Ascending aorta (tissue), 2 donors: Measurements from ENCODE around the gene OSGIN1. TPM values are rescaled to one million over a fixed set of nuclear protein-coding genes. Genes with fewer than 3 reads are reported as not detected.

Experiments
- DNase-seq, 2 donors: peaks; one replicate each; pipeline ENCODE4 v3.0.0-alpha.2; 2019; ENCODE audit warnings: low spot score in 2 of 2
- H3K27ac ChIP-seq, 2 donors: fragments of 200-600 bp; sonication (generic); one replicate each; pipeline ENCODE4 v1.5.1; 2016 to 2017; ENCODE audit warnings: mild to moderate bottlenecking in 1 of 2
- H3K27me3 ChIP-seq: fragments of 200-600 bp; sonication (generic); one replicate; pipeline ENCODE4 v1.5.1; 2017
- H3K36me3 ChIP-seq, 2 donors: fragments of 200-600 bp; sonication (generic); one replicate each; pipeline ENCODE4 v1.5.1; 2016
- H3K4me1 ChIP-seq, 2 donors: fragments of 200-600 bp; sonication (generic); one replicate each; pipeline ENCODE4 v1.5.1; 2016 to 2017; ENCODE audit warnings: mild to moderate bottlenecking in 1 of 2
- H3K4me3 ChIP-seq, 2 donors: fragments of 200-600 bp; sonication (generic); one replicate each; pipeline ENCODE4 v1.5.1; 2016 to 2017; ENCODE audit warnings: mild to moderate bottlenecking in 1 of 2
- H3K9me3 ChIP-seq, 2 donors: fragments of 200-600 bp; sonication (generic); one replicate each; pipeline ENCODE4 v1.5.1; 2016
- CTCF ChIP-seq, 3 experiments: fragments of 200-600 bp in 2 of 3; fragments of 450-650 bp in 1 of 3; sonication (generic) in 2 of 3; IDR thresholded peaks; one replicate each; pipeline ENCODE4 v1.5.1; 2016 to 2019; ENCODE audit warnings: antibody characterized with exemption in 3 of 3, mild to moderate bottlenecking in 1 of 3, moderate library complexity in 1 of 3
- intact Hi-C: fragments of 100-400 bp; cut with DNase I; formaldehyde crosslinking; loops from one replicate; pipeline ENCODE4 v1.15.1; 2023
- total RNA-seq: library from RNA; depleted of rRNA; stranded (reverse); fragments of >200 nt; gene quantifications from one replicate; pipeline ENCODE4 v1.1.0, GENCODE V29; 2016

The OSGIN1 gene
- total RNA-seq, 1 donor from 2014 or later = 7.8 TPM

GRCh38 chr16:83978401-83978904 is 25.4 kb downstream of the OSGIN1 start:
- no peak overlapping the region for H3K27ac ChIP-seq
- H3K9me3 ChIP-seq = peaks cover 0 to 11% of the 10 kb centered on the region in 2 donors
- intact Hi-C loops = no loop called here
- DNase-seq = no peak
- H3K27me3 ChIP-seq = no peaks in the 10 kb centered on the region
- no peak overlapping the region for H3K4me3 ChIP-seq
- no peaks in the 10 kb centered on the region for H3K4me1 ChIP-seq
- TF ChIP-seq CTCF (IDR thresholded peaks at IDR 0.05) = no peak
- H3K36me3 ChIP-seq = no peaks in the 10 kb centered on the region

DNA sequence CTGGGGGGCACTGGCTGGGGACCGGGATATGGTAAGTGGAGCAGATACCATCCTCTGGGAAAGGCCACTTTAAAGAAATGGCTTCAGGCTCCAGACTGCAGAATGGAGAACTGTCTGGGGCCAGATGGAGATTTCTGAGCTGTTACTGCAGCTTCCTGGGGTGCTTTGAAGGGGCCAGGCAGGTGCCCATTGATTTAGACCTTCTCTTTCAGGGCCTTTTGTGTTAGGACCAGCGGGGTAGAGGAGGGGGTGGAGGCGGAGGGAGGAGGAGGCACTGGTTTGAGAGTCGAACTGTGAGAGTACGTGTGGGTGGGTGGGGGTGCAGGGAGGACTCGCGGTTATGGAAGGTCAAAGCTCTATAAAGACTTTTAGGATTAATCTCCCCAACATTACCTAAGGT is 26.4 kb downstream of the OSGIN1 start:
- H3K27ac ChIP-seq = no peak overlapping the region
- no peaks in the 10 kb centered on the region for H3K27me3 ChIP-seq
- H3K36me3 ChIP-seq = no peaks in the 10 kb centered on the region
- H3K4me1 ChIP-seq = no peaks in the 10 kb centered on the region
- peaks cover 0 to 11% of the 10 kb centered on the region in 2 donors for H3K9me3 ChIP-seq
- no peak for DNase-seq
- TF ChIP-seq CTCF (IDR thresholded peaks at IDR 0.05) = no peak
- intact Hi-C loops = no loop called here
- H3K4me3 ChIP-seq = no peak overlapping the region

DNA sequence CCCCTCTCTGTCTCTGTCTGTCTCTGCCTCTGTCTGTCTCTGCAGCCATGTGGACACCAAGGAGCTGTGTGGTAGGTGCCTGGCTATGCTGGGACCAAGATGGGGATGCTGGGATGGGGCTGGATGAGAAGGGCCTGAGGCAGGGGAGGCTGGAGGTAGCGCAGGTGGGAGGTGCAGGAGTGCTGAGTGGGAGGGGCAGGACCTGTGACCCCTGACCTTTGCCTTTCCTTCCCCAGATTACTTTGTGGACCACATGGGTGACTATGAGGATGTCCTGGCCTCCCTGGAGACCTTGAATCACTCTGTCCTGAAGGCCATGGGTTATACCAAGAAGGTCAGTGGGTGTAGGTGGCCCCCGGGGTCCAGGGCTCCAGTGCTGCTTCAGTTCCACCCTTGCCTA is 27.8 kb downstream of the OSGIN1 start:
- peaks cover 0 to 11% of the 10 kb centered on the region in 2 donors for H3K9me3 ChIP-seq

GRCh38 chr16:83981799-83982198 is 28.8 kb downstream of the OSGIN1 start:
- no peak overlapping the region for H3K4me3 ChIP-seq
- intact Hi-C loops = no loop called here
- no peaks in the 10 kb centered on the region for H3K36me3 ChIP-seq
- H3K4me1 ChIP-seq = no peaks in the 10 kb centered on the region
- H3K9me3 ChIP-seq = peaks cover 0 to 11% of the 10 kb centered on the region in 2 donors
- DNase-seq = no peak
- no peak for TF ChIP-seq CTCF (IDR thresholded peaks at IDR 0.05)
- no peaks in the 10 kb centered on the region for H3K27me3 ChIP-seq
- H3K27ac ChIP-seq = no peak overlapping the region

More for the DNA sequence above, 27.8 kb downstream of the OSGIN1 start:
- Histone ChIP-seq H3K27ac (no peak overlapping the region), H3K4me1 (no peaks in the 10 kb centered on the region), H3K36me3 (no peaks in the 10 kb centered on the region), H3K27me3 (no peaks in the 10 kb centered on the region), H3K4me3 (no peak overlapping the region)
- intact Hi-C loops = no loop called here
- DNase-seq = no peak
- no peak for TF ChIP-seq CTCF (IDR thresholded peaks at IDR 0.05)

DNA sequence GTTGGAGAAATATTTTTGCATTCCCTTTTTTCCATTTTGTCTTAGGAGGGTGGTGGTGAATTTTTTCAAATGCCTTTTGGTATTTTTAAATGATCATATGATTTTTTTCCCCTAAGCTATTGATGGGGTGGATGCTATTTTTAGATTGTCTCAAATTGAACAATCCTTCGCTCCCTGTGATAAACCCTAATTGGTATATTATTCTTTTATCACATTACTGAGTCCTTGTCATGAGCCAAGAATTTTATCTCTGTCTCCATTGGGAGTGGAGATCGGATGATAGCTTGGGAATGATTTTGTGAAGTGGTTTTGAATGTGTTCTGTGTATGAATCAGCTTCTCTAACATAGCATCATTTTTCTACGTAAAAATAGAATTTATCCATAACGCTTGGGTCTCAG is 30.5 kb downstream of the OSGIN1 start:
- no peaks in the 10 kb centered on the region for H3K27me3 ChIP-seq
- H3K9me3 ChIP-seq = no peaks in the 10 kb centered on the region
- H3K36me3 ChIP-seq = no peaks in the 10 kb centered on the region
- H3K27ac ChIP-seq = no peak overlapping the region
- no peak overlapping the region for H3K4me3 ChIP-seq
- no peak for DNase-seq
- intact Hi-C loops = no loop called here
- TF ChIP-seq CTCF (IDR thresholded peaks at IDR 0.05) = no peak
- no peaks in the 10 kb centered on the region for H3K4me1 ChIP-seq

- no peaks in the 10 kb centered on the region for H3K9me3 ChIP-seq
- DNase-seq = no peak
- no peak for TF ChIP-seq CTCF (IDR thresholded peaks at IDR 0.05)
- H3K27me3 ChIP-seq = no peaks in the 10 kb centered on the region
- intact Hi-C loops = no loop called here
- no peak overlapping the region for H3K27ac ChIP-seq
- H3K4me1 ChIP-seq = no peaks in the 10 kb centered on the region
- H3K36me3 ChIP-seq = no peaks in the 10 kb centered on the region
- no peak overlapping the region for H3K4me3 ChIP-seq
Observed at GRCh38 chr16:83989300-83989699, 36.3 kb downstream of the OSGIN1 start.
